GM21576 (cell line): ENCODE results near the gene GANC.
"Not testable (repeated sequence)": the region's sequence is repeated elsewhere in the genome, so short reads cannot be mapped to it uniquely, and the experiment has no call there.

Experiments used
- ATAC-seq: cut with Tn5 transposase; IDR thresholded peaks from one replicate; pipeline ENCODE4 v1.9.1; 2021; ENCODE audit warnings: mild to moderate bottlenecking, moderate library complexity; ENCODE audit not compliant: unreplicated experiment

The GANC gene

DNA sequence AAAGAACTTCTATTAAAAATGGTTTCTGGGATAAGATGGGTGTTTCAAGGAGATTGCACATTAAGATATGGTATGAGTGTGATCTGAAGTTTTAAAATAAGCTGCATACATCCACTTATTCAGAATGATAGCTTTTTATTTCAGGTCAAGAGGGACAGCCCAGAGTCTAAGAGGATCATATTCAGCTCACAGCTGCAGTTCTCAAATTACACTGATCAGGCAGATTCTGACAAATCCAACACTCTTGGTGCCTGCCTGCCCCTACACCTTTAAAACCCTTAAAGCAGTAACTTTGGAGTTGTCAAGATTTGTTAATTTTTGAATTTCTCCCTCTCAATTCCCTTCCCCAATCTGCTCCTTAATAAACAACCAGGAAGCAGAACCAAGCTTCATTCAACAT, 9.3 kb downstream of the GANC start:
- ATAC-seq = no peak

DNA sequence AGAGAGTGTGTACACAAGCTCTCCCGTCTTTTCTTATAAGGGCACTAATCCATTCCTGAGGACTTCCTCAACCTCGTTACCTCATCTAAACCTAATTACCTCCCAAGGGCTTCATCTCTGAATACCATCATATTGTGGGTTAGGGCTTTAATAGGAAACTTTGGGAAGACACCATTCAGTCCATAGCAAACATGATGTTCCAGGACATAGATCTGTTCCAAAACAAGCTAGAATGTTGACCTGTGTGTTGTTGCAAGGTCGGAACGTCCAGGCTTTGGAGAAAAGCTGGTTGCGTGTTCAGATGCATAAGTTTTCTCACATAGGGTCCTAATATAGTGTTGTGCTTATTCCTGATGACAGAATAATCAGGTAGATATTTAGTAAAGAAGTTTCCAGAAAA, 9.9 kb downstream of the GANC start:
- ATAC-seq = no peak

DNA sequence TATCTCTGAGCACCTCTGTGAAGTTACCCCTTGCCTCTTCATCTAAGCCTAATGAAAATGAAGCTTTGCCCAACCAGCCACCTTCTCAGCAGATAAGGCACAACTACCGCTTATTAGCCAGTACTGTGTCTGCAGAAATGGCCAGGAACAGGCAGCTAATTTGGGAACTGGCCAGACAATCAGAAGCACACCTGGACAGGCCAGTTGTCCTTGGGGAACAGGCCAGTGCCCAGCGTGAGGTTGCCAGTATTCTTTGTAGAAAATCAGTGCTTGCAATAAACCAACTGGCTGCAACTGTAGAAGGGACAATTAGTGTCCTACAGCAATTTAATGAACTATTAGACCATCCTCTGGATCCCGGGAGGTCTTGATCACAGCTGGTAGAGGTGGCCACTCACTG, 10.7 kb downstream of the GANC start:
- ATAC-seq = no peak

DNA sequence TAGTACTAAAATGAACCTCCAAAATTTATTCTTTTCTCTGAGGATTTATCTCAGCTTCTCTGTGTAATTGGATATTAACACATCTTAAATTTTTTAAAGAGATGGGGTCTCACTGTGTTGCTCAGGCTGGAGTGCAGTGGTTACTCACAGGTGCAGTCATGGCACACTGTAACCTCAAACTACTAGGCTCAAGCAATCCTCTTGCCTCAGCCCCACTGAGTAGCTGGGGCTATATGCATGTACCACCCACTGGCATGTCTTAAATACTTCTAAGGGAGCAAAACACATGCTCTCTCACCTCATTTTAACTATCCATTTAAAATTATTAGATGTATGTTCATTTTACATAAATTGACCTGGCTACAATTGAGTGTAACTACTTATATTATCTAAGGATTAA, 11.6 kb downstream of the GANC start:
- ATAC-seq = no peak

DNA sequence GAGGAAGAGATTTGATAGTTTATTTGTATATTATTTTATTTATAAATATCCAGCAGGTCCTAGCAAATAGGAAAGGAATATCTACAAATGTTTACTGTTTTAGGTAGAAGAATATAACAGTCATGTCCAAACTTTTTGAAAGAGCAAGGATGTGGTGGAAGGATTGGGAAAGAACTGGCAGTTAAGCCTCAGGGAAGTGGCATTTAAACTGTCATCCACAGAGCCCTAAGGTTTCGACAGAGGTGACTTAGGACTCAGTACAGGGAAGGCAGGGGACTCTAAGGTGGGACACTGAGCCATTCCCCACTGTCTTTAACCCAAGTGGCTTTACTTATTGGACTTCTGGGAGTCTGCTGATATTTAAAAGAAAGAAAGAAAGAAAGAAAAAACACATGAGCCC, 12.0 kb downstream of the GANC start:
- no peak for ATAC-seq

DNA sequence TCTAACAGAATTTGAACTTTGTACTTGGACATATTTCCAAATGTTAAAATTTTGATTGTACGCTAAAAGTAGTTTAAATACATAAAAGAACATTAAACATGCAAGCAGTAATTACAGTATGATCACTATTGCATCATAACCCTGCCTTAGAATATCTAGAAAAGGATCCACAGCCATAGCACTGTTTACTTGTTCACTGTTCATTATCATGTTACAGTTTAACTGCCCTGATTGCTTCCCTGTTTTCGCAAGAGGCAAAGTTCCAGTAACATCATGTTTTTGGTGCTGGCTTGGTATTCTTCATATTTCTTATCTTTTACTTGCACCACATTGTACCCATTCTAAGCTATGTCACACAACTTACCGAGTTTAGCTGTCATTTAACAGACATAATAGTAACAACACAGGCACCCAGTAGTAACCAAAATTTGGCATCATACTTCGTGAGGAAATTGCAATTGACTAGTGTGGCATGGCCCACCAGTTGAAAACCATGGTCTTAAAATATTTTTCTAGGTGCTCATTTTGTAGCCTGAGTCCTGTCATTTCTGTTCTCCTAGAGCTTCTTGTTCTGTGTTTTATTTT, 13.5 kb downstream of the GANC start:
- no peak for ATAC-seq

DNA sequence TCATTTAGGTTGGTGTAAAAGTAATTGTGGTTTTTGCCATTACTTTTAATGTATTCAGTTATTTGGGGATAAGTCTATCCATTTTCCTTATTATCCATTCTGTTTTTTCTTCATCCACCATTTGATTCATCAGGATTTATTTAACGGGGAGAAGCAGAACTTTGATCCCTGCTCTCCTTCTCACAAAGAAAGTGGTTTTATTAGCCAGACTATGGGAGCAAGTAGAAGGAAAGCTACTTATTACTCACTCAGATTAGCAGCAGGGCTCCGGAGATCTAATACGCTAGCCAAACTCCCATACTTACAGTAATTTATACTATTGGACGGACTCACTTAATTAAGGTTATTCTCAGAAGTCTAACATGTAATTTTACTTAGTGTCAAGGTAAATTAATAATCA, 14.9 kb downstream of the GANC start:
- ATAC-seq = no peak

DNA sequence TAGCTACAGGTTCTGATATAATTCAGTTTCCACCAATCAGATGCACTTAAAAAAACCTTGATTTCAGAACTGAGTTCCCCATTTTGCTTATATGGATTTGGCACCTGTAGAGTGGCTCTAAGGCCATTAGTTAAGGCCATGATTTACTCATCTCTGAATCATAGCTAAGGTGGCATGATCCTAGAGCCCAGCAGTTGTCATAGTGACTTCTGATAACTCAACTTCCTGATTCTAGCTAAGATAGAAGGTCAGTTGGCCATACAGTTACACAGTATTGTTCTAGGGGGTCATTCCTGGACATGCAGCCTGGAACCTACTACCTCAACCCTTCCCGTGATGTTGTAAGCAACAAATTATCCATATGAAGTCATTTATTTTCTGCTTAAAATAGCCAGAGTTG, 16.2 kb downstream of the GANC start:
- ATAC-seq = no peak

DNA sequence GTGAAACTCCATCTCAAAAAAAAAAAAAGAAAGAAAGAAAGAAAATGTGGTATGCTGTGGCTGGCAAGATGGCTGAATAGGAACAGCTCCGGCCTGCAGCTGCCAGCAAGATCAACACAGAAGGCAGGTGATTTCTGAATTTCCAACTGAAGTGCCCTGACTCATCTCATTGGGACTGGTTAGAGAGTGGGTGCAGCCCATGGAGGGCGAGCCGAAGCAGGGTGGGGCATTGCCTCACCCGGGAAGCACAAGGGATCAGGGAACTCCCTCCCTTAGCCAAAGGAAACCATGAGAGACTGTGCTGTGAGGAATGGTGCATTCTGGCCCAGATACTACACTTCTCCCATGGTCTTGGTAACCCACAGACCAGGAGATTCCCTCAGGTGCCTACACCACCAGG, 28.0 kb downstream of the GANC start:
- not testable (repeated sequence) for ATAC-seq

DNA sequence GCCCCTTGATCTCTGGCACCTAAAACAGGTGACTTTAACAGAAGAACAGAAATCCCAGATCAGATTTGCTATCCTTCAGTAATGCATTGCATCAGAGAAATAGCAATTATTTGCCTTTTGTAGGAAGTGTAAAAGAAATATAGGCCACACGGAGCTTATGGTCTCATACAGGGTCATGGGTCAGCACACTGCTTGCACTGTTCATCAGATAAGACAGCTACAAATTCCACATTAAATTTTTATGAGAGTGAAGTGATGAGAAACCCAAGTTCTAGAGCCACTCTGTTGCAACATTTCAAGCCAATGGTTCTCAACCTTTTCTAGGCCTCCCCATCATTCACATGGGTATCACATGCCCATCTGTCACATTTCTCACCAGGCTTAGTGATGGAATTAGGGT, 33.7 kb downstream of the GANC start:
- no peak for ATAC-seq

DNA sequence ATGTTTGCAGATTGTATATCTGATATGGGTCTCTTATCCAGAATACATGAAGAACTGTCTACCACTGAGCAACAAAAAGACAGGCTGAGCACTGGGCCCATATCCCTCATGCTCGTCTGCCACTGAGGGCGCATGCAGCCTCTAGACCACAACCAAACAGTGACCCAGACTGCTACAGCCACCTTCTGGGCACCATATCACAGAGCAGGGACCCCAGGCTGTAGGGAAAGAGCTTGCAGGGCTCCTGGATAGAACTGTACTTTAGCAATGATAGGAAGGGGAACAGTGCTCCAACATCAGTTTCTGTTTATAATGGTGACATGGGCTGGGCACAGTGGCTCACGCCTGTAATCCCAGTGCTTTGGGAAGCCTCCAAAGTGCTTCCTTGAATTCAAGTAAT, 40.5 kb downstream of the GANC start:
- ATAC-seq = no peak

DNA sequence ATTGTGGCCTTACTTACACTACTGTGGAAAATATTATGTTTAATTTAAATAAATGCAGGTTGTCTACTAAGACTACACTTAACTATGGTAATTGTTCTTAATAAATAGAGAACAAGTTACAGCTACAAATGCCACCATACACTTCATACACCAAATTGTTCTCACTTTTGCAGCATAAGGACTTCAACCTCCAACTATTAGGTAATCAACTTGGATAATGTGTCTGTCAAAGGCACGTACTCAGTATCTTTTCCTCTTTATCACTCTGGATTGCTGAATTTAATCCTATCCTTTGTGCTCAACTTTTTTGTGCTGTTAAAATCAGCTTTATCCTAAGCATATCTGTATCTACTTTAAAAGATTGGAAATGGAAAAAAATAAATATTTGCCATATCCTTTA, 41.8 kb downstream of the GANC start:
- ATAC-seq = no peak

DNA sequence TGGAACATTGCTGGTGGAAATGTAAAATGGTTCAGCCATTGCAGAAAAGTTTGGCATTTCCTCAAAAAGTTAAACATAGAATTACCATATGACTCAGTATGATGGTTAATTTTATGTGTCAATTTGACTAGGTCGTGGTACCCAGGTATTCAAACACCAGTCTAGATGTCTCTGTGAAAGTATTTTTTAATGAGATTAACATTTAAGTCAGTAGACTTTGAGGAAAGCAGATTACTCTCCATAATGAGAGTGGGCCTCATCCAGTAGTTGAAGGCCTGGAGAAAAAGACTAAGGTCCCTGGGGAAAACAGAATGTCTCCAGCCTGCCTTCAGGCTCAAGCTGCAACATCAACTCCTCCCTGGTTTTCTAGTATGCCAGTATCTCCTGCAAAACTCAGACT, 42.5 kb downstream of the GANC start:
- no peak for ATAC-seq

DNA sequence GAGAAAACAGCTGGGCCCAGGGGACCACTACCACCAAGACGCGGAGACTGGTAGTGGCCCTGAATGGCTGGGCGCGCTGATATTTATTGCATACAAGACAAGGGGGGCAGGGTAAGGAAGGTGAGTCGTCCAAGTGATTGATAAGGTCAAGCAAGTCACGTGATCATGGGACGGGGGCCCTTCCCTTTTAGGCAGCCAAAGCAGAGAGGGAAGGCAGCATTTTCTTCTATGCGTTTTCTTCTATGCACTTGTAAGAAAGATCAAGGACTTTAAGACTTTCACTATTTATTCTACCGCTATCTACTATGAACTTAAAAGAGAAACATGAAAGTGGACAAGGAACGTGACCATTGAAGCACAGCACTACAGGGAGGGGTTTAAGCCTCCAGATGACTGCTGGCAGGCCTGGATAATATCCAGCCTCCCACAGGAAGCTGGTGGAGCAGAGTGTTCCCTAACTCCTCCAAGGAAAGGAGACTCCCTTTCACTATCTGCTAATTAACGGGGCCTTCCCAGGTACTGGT, 43.3 kb downstream of the GANC start:
- not testable (repeated sequence) for ATAC-seq

DNA sequence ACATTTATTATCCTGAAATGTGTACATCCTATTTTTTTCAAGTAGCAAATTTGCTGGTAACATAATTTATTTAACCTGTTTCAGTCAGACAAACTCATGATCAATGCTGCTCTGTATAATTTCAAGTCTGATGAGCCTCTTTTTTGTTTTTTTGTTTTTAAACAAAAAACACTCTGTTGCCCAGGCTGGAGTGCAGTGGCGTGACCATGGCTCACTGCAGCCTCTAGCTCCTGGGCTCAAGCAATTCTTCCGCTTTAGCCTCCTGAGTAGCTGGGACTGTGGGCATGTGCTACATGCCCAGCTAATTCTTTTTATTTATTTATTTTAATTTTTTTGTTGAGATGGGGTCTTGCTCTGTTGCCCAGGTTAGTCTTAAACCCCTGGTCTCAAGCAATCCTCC, 46.2 kb downstream of the GANC start:
- ATAC-seq = no peak

DNA sequence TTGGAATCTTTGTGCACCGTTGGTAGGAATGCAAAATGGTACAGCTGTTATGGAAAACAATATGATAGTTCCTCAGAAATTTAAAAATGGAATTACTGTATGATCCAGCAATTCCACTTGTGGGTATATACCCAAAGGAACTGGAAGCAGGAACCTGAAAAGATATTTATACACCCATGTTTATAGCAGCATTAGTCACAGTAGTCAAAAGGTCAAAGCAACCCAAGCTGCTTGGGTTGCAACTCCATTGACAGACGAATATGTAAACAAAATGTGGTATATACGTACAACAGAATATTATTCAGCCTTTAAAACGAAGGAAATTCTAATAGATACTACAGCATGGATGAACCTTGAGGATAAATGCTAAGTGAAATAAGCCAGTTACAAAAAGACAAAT, 51.3 kb downstream of the GANC start:
- no peak for ATAC-seq

DNA sequence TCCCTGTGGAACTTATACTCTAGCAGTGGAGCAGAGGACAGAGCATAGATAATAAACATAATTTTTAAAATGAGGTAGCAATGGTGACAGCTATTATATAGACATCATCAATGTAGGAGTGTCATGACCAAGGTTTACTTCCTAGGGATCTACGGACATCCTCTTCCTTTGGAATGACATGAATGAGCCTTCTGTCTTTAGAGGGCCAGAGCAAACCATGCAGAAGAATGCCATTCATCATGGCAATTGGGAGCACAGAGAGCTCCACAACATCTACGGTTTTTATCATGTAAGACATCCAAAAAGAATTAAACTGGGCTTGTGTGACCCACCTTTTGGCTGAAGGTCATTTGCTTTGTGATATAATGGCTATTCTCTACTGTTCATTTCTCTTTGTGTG, 56.2 kb downstream of the GANC start:
- no peak for ATAC-seq

DNA sequence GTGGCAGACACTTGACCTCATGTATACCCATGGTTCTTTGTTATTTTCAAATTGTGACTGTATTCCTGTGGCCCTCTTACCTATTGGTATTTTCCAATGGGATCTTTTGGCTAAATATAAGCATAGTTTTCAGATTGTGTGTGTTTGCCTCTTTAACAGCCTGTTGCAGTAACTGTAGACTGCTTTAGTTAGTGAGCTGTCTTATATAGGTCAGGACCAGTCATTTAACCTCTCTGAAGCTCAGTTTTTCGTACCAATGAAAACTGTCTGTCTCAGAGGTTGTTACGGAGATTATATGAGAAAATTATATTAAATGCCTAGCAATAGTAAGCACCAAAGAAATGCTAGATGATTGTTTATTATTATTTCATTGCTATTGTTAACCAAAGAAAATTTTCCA, 57.0 kb downstream of the GANC start:
- no peak for ATAC-seq

DNA sequence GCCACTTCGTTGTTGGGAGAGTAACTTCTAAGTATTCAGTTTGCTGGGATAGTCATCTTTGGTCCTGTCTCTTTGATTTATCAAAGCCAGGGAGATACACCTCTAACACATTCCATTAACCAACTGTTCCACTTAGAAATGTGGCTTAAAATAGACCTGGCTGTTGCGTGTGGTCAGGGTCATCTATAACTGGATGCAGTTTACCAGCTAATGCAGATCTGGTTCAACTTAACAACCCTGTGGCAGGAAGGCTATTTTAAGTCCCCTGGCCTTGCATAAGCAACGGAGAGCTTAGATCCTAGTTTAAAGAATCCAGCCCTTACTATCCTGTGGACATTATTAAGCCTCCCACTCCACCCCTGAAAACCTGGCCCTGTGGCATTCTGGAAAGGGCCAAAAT, 58.2 kb downstream of the GANC start:
- no peak for ATAC-seq

DNA sequence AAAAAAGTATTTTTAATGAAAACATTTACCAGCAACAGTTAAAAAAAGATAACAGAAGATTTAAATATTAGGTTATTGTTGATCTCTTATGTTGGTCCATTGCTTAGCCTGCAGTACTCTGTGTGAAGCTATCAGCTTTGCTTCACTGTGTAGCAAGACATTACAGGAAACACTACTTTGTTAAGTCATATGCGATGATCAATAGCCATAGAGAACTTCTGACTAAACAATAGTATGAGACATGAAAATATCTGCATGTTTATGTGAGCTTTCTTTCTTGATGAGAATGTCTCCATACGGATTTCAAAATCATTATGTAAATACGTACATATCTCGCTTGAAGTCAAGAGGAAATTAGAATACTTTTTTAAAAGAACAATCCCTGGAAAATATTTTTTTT, 59.3 kb downstream of the GANC start:
- ATAC-seq = no peak

DNA sequence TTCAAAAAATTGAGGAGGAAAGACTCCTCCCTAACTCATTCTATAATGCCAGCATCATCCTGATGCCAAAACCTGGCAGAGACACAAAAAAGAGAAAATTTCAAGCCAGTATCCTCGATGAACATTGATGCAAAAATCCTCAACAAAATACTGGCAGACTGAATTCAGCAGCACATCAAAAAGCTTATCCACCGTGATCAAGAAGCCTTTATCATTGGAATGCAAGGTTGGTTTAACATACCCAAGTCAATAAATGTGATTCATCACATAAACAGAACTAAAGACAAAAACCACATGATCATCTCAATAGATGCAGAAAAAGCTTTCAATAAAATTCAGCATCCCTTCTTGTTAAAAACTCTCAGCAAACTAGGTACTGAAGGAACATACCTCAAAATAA, 62.1 kb downstream of the GANC start:
- no peak for ATAC-seq

DNA sequence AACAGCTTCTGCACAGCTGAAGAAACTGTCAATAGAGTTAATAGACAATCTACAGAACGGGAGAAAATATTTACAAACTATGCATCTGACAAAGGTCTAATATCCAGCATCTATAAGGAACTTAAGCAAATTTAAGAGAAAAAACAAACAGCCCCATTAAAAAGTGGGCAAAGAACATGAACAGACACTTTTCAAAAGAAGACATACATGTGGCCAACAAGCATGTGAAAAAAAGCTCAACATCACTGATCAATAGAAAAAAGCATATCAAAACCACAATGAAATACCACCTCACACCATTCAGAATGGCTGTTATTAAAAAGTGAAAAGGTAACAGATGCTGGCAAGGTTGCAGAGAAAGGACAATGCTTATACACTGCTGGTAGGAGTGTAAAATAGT, 63.6 kb downstream of the GANC start:
- ATAC-seq = not testable (repeated sequence)

DNA sequence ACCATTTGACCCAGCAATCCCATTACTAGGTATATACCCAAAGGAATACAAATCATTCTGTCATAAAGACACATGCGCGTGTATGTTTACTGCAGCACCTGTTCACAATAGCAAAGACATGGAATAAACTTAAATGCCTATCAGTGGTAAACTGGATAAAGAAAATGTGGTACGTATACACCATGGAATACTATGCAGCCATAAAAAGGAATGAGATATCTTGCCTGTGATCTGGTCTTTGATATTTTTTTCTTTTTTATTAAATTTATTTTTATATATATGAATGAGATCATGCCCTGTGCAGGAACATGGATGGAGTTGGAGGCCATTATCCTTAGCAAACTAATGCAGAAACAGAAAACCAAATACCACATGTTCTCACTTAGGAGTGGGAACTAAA, 64.1 kb downstream of the GANC start:
- ATAC-seq = not testable (repeated sequence)

DNA sequence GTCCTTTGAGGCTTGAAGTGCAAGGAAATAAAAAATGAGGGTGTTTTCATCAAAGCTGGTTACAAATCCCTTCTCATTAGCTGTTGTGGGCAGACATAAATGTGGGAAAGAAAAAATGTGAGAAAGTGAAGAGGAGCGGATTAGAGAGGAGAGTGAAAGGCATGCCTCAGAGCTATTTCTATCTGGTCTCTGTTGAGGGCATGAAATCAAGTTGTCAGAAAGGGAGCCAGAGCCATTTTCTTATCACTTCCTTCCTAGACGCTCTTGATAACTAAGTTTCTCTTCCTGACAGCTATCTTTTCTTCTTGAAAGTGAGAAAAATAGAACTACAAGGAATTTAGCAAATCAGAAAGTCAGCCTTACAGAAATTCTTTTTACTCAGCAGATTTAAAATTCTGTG, 65.5 kb downstream of the GANC start:
- ATAC-seq = no peak
